GM10248 (cell line): ENCODE results near the gene LZTS2.

Source experiments
- CTCF ChIA-PET: fragments of 300-600 bp; sonication (Branson Sonifier 250); formaldehyde crosslinking; extraction: SDS; loops from one replicate; lab custom pipeline; 2021; ENCODE audit warnings: antibody characterized with exemption; lab: Yijun Ruan, JAX
- POLR2A ChIA-PET: fragments of 350-650 bp; sonication (Branson Sonifier 250); formaldehyde crosslinking; extraction: SDS; loops from one replicate; lab custom pipeline; 2020; ENCODE audit warnings: antibody characterized with exemption; lab: Yijun Ruan, JAX
- DNase-seq: peaks from one replicate; pipeline ENCODE4 v3.0.0; 2012; ENCODE audit errors: extremely low spot score
- CTCF ChIP-seq: IDR thresholded peaks from 2 replicates; pipeline ENCODE4 v1.5.1; 2012; ENCODE audit warnings: mild to moderate bottlenecking, low read depth; ENCODE audit errors: extremely low read depth, missing control alignments, control extremely low read depth

Gene LZTS2

GRCh38 chr10:101011517-101012423 is 12.2 kb downstream of the LZTS2 start:
- TF ChIP-seq CTCF, result no peak
- DNase-seq, result no peak
- ChIA-PET CTCF (interaction anchor here (0.8 to 7.0 kb wide), 9 partner anchors 9 to 46 kb away, joined by 3 to 70 read pairs (median 5); partner anchors contain the start of genes LZTS2, MRPL43, SEMA4G and TWNK), POLR2A (no interaction called here)

DNA sequence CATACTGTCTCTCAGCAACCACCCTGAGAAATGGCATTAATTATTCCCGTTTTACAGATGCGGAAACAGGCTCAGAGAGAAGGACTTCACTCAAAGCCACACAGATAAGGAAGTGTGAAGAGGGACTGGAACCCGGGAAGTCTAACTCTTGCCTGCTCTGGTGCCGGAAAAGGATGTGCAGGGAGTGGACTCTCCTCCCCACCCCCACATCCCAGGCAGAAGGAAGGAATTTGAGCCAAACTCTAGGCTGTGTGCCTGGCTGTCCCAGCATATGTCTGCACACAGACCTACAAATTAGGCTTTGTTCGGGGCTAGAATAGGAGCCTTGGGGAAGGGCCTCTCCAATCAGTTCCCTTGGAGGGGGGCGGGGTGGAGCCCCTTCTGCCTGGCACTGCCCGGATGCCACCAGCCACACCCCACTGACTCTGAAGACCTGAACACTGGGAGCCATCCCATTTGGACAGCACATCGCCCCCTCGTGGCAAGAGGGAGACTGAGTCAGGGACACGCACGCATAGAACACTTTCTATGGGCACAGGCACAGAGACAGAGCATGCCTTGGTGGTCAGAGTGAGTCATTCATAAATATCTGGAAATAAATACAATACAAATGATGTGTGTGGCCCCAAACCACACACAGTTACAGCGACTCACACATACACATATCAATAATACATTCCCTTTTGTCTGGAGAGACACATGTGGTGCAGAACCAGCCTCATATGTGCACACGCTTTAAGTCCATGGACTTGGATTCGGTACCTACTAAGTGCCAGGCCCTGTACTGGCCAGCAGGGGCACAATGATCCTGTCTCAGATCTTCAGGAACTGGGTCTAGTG is 13.1 kb downstream of the LZTS2 start:
- TF ChIP-seq CTCF, result peak; percentile 93
- ChIA-PET CTCF (interaction anchor here (0.8 to 7.0 kb wide), 6 partner anchors 10 to 47 kb away, joined by 3 to 70 read pairs (median 7); partner anchors contain the start of genes LZTS2, MRPL43, SEMA4G and TWNK), POLR2A (no interaction called here)
- DNase-seq, result peak; percentile 79

DNA sequence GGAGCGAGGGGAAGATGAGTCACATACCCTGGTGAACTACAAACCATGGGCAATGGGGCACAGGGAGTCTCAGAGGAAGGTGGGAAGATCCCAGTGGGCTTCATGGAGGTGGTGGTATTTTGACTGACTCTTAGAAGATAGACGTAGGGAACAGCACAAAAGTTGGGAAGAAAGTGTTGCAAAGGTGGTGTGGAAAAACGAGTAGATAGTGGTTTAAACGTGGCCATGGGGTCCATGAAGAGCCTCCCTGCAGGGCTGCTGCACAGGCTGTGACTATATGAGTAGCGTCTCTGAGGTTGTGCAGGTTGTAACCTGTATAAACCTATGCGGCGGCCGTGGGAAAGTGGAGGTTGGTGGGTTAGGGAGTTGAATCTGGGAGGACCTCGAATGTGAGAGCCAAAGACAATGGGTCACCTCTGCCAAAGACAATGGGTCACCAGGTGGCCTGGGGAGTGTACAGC is 13.8 kb downstream of the LZTS2 start:
- DNase-seq, result no peak
- no peak for TF ChIP-seq CTCF
- CTCF ChIA-PET, result interaction anchor here (1.0 to 7.0 kb wide), 11 partner anchors 7 to 197 kb away, joined by 3 to 111 read pairs (median 13); partner anchors contain the start of genes LZTS2, PDZD7, SEMA4G and SFXN3
- POLR2A ChIA-PET, result no interaction called here

- POLR2A ChIA-PET, result no interaction called here
- CTCF ChIA-PET, result interaction anchor here (0.7 to 7.0 kb wide), 35 partner anchors 8 to 482 kb away, joined by 3 to 111 read pairs (median 5); partner anchors contain the start of genes LZTS2, MRPL43, PDZD7 and SEMA4G
- peak; percentile 84 for DNase-seq
- TF ChIP-seq CTCF, result peak; percentile 92
Measured at GRCh38 chr10:101014230-101014884, 14.7 kb downstream of the LZTS2 start.

DNA sequence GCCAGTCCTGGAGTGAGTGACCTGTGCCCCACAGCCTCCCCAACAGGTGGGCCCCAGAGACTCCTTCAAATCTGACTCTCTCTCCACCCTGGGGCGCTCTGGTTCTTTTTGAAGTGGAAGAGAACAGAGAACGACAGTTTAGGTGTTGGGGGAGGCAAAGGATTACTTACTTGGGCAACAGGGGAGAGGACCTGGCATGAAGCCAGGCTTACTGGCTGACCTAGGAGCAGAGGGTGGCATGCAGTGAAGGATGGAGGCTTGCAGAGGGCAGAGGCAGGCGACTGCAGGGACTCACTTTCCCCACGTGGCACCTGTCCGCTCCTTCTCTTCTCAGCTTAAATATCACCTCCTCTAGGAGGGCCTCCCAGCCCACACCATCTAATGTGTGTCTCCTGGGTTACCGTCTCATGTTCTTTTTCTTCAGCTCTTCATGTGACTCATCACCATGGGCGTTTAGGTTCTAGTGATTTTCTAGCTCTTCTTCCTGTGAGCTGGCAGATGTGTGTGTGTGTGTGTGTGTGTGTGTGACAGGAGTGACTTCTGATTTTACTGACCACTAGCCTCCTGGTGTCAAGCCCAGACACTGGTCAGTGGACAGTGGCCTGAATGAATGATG is 15.5 kb downstream of the LZTS2 start:
- ChIA-PET CTCF (interaction anchor here (0.7 to 7.0 kb wide), 36 partner anchors 9 to 482 kb away, joined by 3 to 111 read pairs (median 5); partner anchors contain the start of genes LZTS2, MRPL43, PDZD7 and SEMA4G), POLR2A (no interaction called here)
- DNase-seq, result no peak
- TF ChIP-seq CTCF, result no peak
